Progenitor cell of endocrine pancreas (in vitro differentiated cells): ENCODE measurements around the gene BMPR1B. TPM values are rescaled to one million over a fixed set of nuclear protein-coding genes. Genes with fewer than 3 reads are reported as not detected.

Experiments used
- DNase-seq: peaks from one replicate; pipeline ENCODE4 v3.0.0; 2021; ENCODE audit warnings: low spot score; ENCODE audit not compliant: unreplicated experiment
- H3K27ac Mint-ChIP-seq: 2 replicates; pipeline ENCODE4 v1.8.0; 2021; ENCODE audit warnings: mild to moderate bottlenecking, moderate library complexity, mixed read lengths
- H3K27me3 Mint-ChIP-seq: 2 replicates; pipeline ENCODE4 v1.8.0; 2021; ENCODE audit warnings: mixed read lengths
- H3K36me3 Mint-ChIP-seq: 2 replicates; pipeline ENCODE4 v1.8.0; 2022; ENCODE audit warnings: mixed read lengths; ENCODE audit not compliant: insufficient read depth
- H3K4me1 Mint-ChIP-seq: 2 replicates; pipeline ENCODE4 v1.8.0; 2021; ENCODE audit warnings: low read depth, mixed read lengths
- H3K4me3 Mint-ChIP-seq: 2 replicates; pipeline ENCODE4 v1.8.0; 2021; ENCODE audit warnings: low read depth, mild to moderate bottlenecking, moderate library complexity, mixed read lengths
- H3K9me3 Mint-ChIP-seq: 2 replicates; pipeline ENCODE4 v1.8.0; 2021; ENCODE audit warnings: low read depth, mixed read lengths
- total RNA-seq: library from RNA; stranded (reverse); gene quantifications from 2 replicates; pipeline ENCODE4 v1.2.1, GENCODE V29; 2021
- TF ChIP-seq, protein P1 (sequence below): fragments of 200-600 bp; sonication (generic); IDR thresholded peaks from one replicate; pipeline ENCODE4 v1.5.0; 2021; ENCODE audit warnings: antibody characterized with exemption, mild to moderate bottlenecking; ENCODE audit not compliant: unreplicated experiment

BMPR1B gene
- total RNA-seq, 1 donor from 2014 or later, result 21.1 TPM

- no peak overlapping the region for H3K4me3 Mint-ChIP-seq
- peaks cover 25% of the 10 kb centered on the region for H3K9me3 Mint-ChIP-seq
- peaks cover 3% of the 10 kb centered on the region for H3K27me3 Mint-ChIP-seq
- no peak overlapping the region for H3K27ac Mint-ChIP-seq
- H3K4me1 Mint-ChIP-seq, result peaks cover 17% of the 10 kb centered on the region
- TF ChIP-seq, protein P1, sequence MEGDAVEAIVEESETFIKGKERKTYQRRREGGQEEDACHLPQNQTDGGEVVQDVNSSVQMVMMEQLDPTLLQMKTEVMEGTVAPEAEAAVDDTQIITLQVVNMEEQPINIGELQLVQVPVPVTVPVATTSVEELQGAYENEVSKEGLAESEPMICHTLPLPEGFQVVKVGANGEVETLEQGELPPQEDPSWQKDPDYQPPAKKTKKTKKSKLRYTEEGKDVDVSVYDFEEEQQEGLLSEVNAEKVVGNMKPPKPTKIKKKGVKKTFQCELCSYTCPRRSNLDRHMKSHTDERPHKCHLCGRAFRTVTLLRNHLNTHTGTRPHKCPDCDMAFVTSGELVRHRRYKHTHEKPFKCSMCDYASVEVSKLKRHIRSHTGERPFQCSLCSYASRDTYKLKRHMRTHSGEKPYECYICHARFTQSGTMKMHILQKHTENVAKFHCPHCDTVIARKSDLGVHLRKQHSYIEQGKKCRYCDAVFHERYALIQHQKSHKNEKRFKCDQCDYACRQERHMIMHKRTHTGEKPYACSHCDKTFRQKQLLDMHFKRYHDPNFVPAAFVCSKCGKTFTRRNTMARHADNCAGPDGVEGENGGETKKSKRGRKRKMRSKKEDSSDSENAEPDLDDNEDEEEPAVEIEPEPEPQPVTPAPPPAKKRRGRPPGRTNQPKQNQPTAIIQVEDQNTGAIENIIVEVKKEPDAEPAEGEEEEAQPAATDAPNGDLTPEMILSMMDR, result no peak
- no peak for DNase-seq
- peaks cover 24% of the 10 kb centered on the region for H3K36me3 Mint-ChIP-seq
Measured at GRCh38 chr4:94954251-94954650, 196.5 kb downstream of the BMPR1B start.

DNA sequence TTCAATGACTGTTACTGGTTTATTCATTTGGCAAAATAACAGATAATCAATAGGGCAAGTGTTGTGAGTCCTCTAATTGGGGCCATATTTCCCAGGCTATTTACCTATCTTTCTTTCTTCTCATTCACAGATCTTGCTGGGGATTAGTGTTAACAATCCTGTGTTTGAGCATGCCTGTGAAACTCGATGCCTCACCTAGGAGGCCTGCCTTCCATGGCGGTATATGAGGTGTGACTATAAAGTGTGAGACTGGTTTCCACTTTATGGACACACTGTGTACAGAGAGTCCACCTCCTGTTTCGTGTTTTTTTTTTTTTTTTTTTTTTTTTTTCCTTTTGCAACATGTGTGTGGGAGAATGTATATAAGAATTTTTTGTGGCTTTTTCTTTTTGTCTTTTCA is 199.3 kb downstream of the BMPR1B start:
- Mint-ChIP-seq H3K27ac (peak overlapping the region; percentile 31), H3K4me1 (peaks cover 18% of the 10 kb centered on the region), H3K4me3 (no peak overlapping the region), H3K27me3 (peaks cover 3% of the 10 kb centered on the region), H3K9me3 (peaks cover 6% of the 10 kb centered on the region), H3K36me3 (peaks cover 11% of the 10 kb centered on the region)
- TF ChIP-seq, protein P1, result no peak
- DNase-seq, result no peak

DNA sequence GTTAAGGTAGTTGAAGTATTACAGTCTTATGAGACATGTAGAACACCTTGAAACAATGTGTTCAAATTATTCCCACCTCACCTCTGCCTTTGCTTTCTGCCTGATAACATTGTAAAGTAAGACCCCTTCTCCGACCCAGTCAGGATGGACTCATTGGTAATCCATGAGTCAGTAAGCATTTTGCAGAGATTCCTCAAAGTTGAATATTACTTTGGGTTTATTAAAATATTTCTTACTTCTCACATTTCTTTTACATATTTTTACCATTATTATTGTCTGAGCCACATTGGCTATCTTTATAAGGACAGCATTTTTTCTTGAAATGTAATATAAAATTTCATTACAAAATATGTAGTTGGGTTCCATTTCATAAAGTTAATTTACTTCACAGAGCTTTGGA is 201.6 kb downstream of the BMPR1B start:
- H3K27ac Mint-ChIP-seq, result no peak overlapping the region
- peaks cover 19% of the 10 kb centered on the region for H3K9me3 Mint-ChIP-seq
- H3K4me1 Mint-ChIP-seq, result peaks cover 18% of the 10 kb centered on the region
- peaks cover 14% of the 10 kb centered on the region for H3K36me3 Mint-ChIP-seq
- DNase-seq, result no peak
- peaks cover 3% of the 10 kb centered on the region for H3K27me3 Mint-ChIP-seq
- TF ChIP-seq, protein P1, result no peak
- no peak overlapping the region for H3K4me3 Mint-ChIP-seq

DNA sequence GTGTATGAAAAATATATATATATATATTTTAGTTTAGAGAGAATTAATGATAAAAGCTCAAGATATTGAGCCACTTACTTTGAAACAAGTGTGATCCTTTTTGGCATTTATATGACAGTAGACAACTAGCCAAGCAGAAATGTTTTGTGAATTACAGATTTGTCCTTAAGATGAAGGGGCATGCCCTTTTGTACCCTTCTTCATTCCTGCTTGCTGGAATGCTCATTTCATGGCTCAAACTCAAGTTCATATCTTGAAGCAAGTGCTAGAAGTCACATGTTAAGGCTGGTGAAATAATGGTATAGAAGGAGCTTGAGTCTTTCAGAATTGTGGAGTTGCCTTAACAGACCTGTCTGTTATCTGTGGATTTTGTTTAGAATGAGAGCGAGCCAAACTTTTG is 203.0 kb downstream of the BMPR1B start:
- peaks cover 20% of the 10 kb centered on the region for H3K4me1 Mint-ChIP-seq
- no peak for DNase-seq
- H3K4me3 Mint-ChIP-seq, result no peak overlapping the region
- TF ChIP-seq, protein P1, result no peak
- H3K27ac Mint-ChIP-seq, result no peak overlapping the region
- H3K9me3 Mint-ChIP-seq, result peaks cover 19% of the 10 kb centered on the region
- peaks cover 15% of the 10 kb centered on the region for H3K36me3 Mint-ChIP-seq
- peaks cover 3% of the 10 kb centered on the region for H3K27me3 Mint-ChIP-seq

GRCh38 chr4:94961420-94961819 is 203.7 kb downstream of the BMPR1B start:
- peaks cover 15% of the 10 kb centered on the region for H3K36me3 Mint-ChIP-seq
- H3K4me1 Mint-ChIP-seq, result peaks cover 21% of the 10 kb centered on the region
- no peak overlapping the region for H3K4me3 Mint-ChIP-seq
- H3K27me3 Mint-ChIP-seq, result peaks cover 3% of the 10 kb centered on the region
- TF ChIP-seq, protein P1, result no peak
- H3K9me3 Mint-ChIP-seq, result peaks cover 19% of the 10 kb centered on the region
- DNase-seq, result no peak
- no peak overlapping the region for H3K27ac Mint-ChIP-seq
